ENCODE results near the gene AK3.

AK3 gene

DNA sequence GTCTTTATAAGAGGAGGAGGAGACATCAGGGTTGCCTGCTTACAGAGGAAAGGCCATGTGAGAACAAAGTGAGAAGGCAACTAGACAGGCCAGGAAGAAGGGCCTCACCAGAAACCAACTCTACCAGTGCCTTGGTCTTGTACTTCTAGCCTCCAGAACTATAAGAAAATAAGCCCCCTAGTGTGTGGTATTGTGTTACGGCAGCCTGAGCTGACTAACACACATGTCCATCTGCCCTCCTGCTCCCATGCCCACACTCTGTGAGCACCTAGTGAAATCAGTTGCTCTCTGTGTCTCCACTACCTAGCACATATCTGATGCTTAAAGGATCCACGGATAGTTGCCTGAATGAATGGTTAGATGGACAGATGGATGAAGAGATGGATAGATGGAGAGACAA lies 6.9 kb downstream of the AK3 start:
- Histone ChIP-seq H3K27me3 (ENCODE audit: control insufficient read depth in 1 of 2, insufficient read depth in 2 of 2, low read length in 2 of 2) (no peaks in the 10 kb centered on the region), H3K4me3 (ENCODE audit: low read depth in 1 of 2, low read length in 2 of 2) (no peak overlapping the region), H3K4me1 (ENCODE audit: control insufficient read depth in 1 of 2, insufficient read depth in 2 of 2, low read length in 2 of 2) (peaks cover 9 to 16% of the 10 kb centered on the region in 2 donors), H3K27ac (ENCODE audit: low read depth, low read length) (no peak overlapping the region), H3K9ac (ENCODE audit: low read depth in 1 of 2, low read length in 2 of 2) (no peak overlapping the region), H3K36me3 (ENCODE audit: control insufficient read depth in 1 of 2, insufficient read depth in 2 of 2, low read length in 2 of 2) (no peaks in the 10 kb centered on the region), H3K9me3 (ENCODE audit: control insufficient read depth in 1 of 2, low read length in 2 of 2) (no peaks in the 10 kb centered on the region)

DNA sequence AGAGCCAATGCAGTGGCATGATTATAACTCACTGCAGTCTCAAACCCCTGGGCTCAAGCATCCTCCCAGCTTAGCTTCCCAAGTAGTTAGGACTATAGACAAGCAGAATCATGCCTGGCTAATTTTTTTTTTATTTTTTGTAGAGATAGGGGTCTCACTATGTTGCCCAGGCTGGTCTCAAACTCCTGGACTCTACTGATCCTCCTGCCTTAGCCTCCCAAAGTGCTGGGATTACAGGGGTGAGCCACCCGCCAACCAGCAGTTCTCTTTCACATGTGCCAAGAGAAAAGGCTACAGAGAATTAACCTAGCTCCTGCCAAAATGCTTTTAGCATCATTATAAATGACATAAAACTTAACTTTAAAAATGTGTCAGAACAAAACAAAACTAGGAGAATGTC lies 8.1 kb downstream of the AK3 start:
- Histone ChIP-seq H3K9me3 (ENCODE audit: control insufficient read depth in 1 of 2, low read length in 2 of 2) (no peaks in the 10 kb centered on the region), H3K36me3 (ENCODE audit: control insufficient read depth in 1 of 2, insufficient read depth in 2 of 2, low read length in 2 of 2) (no peaks in the 10 kb centered on the region), H3K9ac (ENCODE audit: low read depth in 1 of 2, low read length in 2 of 2) (no peak overlapping the region), H3K4me3 (ENCODE audit: low read depth in 1 of 2, low read length in 2 of 2) (no peak overlapping the region), H3K27ac (ENCODE audit: low read depth, low read length) (no peak overlapping the region), H3K4me1 (ENCODE audit: control insufficient read depth in 1 of 2, insufficient read depth in 2 of 2, low read length in 2 of 2) (peaks cover 3 to 15% of the 10 kb centered on the region in 2 donors), H3K27me3 (ENCODE audit: control insufficient read depth in 1 of 2, insufficient read depth in 2 of 2, low read length in 2 of 2) (no peaks in the 10 kb centered on the region)

DNA sequence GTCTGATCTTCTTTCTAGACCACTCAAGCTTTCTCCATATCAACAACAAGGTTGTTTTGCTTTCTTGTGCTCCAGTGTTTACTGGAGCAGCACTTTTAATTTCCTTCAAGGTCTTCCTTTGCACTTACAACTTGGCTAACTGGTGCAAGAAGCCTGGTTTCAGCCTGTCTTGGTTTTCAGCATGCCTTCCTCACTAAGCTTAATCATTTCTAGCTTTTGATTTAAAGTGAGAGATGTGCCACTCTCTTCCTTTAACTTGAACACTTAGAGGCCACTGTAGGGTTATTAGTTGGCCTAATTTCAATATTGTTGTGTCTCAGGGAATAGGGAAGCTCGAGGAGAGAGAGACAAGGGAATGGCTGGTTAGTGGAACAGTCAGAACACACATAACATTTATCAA lies 13.4 kb downstream of the AK3 start:
- H3K4me1 ChIP-seq (ENCODE audit: control insufficient read depth in 1 of 2, insufficient read depth in 2 of 2, low read length in 2 of 2) = no peaks in the 10 kb centered on the region
- H3K4me3 ChIP-seq (ENCODE audit: low read depth in 1 of 2, low read length in 2 of 2) = no peak overlapping the region
- H3K9me3 ChIP-seq (ENCODE audit: control insufficient read depth in 1 of 2, low read length in 2 of 2) = no peaks in the 10 kb centered on the region
- H3K9ac ChIP-seq (ENCODE audit: low read depth in 1 of 2, low read length in 2 of 2) = no peak overlapping the region
- no peaks in the 10 kb centered on the region for H3K27me3 ChIP-seq (ENCODE audit: control insufficient read depth in 1 of 2, insufficient read depth in 2 of 2, low read length in 2 of 2)
- H3K27ac ChIP-seq (ENCODE audit: low read depth, low read length) = no peak overlapping the region
- peaks cover 1 to 7% of the 10 kb centered on the region in 2 donors for H3K36me3 ChIP-seq (ENCODE audit: control insufficient read depth in 1 of 2, insufficient read depth in 2 of 2, low read length in 2 of 2)

DNA sequence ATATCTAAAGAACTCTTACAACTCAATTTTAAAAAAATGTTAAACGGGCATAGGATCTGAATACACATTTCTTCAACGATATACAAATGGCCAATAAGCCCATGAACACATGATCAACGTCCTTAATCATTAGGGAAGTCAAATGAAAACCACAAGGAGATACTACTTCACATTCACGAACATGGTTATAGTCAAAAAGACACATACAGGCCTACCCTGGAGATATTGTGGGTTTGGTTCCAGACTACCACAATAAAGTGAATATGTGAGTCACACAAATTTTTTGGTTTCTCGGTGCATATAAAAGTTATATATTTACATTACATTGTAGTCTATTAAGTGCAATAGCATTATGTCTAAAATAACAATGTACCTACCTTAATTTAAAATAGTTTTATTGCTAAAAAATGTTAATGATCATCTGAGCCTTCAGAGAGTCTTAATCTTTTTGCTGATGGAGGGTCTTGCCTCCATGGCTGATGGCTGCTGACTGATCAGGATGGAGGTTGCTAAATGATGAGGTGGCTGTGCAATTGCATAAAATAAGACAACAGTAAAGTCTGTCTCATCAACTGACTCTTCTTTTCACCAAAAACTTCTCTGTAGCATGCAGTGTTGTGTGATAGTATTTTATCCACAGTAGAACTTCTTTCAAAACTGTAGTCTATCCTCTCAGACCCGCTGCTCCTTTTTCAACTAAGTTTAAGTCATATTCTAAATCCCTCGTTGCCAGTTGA lies 15.1 kb downstream of the AK3 start:
- Histone ChIP-seq H3K9ac (ENCODE audit: low read depth in 1 of 2, low read length in 2 of 2) (no peak overlapping the region), H3K4me3 (ENCODE audit: low read depth in 1 of 2, low read length in 2 of 2) (no peak overlapping the region), H3K9me3 (ENCODE audit: control insufficient read depth in 1 of 2, low read length in 2 of 2) (no peaks in the 10 kb centered on the region), H3K4me1 (ENCODE audit: control insufficient read depth in 1 of 2, insufficient read depth in 2 of 2, low read length in 2 of 2) (no peaks in the 10 kb centered on the region), H3K27me3 (ENCODE audit: control insufficient read depth in 1 of 2, insufficient read depth in 2 of 2, low read length in 2 of 2) (no peaks in the 10 kb centered on the region), H3K27ac (ENCODE audit: low read depth, low read length) (no peak overlapping the region), H3K36me3 (ENCODE audit: control insufficient read depth in 1 of 2, insufficient read depth in 2 of 2, low read length in 2 of 2) (peaks cover 10 to 20% of the 10 kb centered on the region in 2 donors)

DNA sequence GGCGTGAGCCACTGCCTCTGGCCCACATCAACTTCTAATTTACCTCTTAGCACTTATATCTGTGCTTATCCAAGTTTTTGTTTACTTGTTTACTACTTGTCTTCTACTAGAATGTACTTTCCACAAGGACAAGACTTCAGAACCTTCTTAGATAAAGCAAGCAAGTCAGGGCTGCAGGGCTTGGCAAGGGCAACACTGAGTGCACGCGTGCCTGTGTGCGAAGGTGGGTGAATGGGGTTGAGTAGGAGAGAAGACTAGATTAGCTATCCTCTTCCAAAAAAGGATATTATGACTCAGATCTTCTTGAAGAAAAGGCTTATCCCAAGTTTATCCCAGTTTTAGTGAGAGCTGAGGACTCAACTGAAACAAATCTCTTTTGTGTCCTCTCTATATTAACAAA lies 19.3 kb downstream of the AK3 start:
- Histone ChIP-seq H3K9me3 (ENCODE audit: control insufficient read depth in 1 of 2, low read length in 2 of 2) (no peaks in the 10 kb centered on the region), H3K27me3 (ENCODE audit: control insufficient read depth in 1 of 2, insufficient read depth in 2 of 2, low read length in 2 of 2) (no peaks in the 10 kb centered on the region), H3K27ac (ENCODE audit: low read depth, low read length) (no peak overlapping the region), H3K9ac (ENCODE audit: low read depth in 1 of 2, low read length in 2 of 2) (no peak overlapping the region), H3K36me3 (ENCODE audit: control insufficient read depth in 1 of 2, insufficient read depth in 2 of 2, low read length in 2 of 2) (peaks cover 30 to 53% of the 10 kb centered on the region in 2 donors), H3K4me1 (ENCODE audit: control insufficient read depth in 1 of 2, insufficient read depth in 2 of 2, low read length in 2 of 2) (no peaks in the 10 kb centered on the region), H3K4me3 (ENCODE audit: low read depth in 1 of 2, low read length in 2 of 2) (no peak overlapping the region)

DNA sequence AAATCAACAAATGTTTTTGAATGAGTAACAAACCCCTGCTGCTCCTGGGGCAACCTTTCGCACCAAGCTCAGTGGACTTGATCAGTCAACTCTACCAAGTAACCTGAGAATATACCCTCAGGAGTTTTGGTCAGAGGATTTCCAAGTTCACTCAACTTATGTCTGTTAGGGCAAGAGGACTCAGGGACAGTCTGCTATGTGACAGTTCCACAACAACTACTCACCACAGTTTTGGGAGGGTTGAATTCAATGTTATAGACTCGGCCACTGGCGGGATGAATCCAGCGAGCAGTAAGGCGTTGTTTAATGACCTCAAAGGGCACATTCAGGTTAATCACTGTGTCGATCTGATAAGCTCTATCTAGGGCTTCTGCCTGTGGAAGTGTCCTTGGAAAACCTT lies 22.1 kb downstream of the AK3 start:
- Histone ChIP-seq H3K4me1 (ENCODE audit: control insufficient read depth in 1 of 2, insufficient read depth in 2 of 2, low read length in 2 of 2) (no peaks in the 10 kb centered on the region), H3K9ac (ENCODE audit: low read depth in 1 of 2, low read length in 2 of 2) (no peak overlapping the region), H3K9me3 (ENCODE audit: control insufficient read depth in 1 of 2, low read length in 2 of 2) (no peaks in the 10 kb centered on the region), H3K27ac (ENCODE audit: low read depth, low read length) (no peak overlapping the region), H3K4me3 (ENCODE audit: low read depth in 1 of 2, low read length in 2 of 2) (no peak overlapping the region), H3K36me3 (ENCODE audit: control insufficient read depth in 1 of 2, insufficient read depth in 2 of 2, low read length in 2 of 2) (peaks cover 38 to 70% of the 10 kb centered on the region in 2 donors), H3K27me3 (ENCODE audit: control insufficient read depth in 1 of 2, insufficient read depth in 2 of 2, low read length in 2 of 2) (no peaks in the 10 kb centered on the region)

DNA sequence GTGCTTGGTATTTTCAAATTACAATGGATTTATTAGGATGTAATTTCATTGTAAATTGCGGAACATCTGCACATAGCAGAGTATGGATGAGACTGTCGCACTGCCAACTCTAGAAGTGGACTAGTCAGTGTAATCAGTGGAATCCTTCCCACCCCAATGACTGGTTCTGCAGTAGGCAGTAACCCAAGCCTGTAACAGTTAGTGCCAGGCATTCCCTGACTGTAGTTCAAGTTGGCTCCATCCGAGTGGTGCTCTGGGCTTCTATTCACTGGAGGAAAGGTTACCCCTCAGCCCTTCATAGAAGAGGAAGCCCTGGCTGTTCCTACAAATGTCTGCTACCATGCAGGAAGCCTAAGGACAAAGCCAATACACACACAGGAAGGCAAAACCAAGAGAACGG lies 23.2 kb downstream of the AK3 start:
- Histone ChIP-seq H3K4me3 (ENCODE audit: low read depth in 1 of 2, low read length in 2 of 2) (no peak overlapping the region), H3K9me3 (ENCODE audit: control insufficient read depth in 1 of 2, low read length in 2 of 2) (no peaks in the 10 kb centered on the region), H3K9ac (ENCODE audit: low read depth in 1 of 2, low read length in 2 of 2) (no peak overlapping the region), H3K27me3 (ENCODE audit: control insufficient read depth in 1 of 2, insufficient read depth in 2 of 2, low read length in 2 of 2) (no peaks in the 10 kb centered on the region), H3K27ac (ENCODE audit: low read depth, low read length) (no peak overlapping the region), H3K4me1 (ENCODE audit: control insufficient read depth in 1 of 2, insufficient read depth in 2 of 2, low read length in 2 of 2) (no peaks in the 10 kb centered on the region), H3K36me3 (ENCODE audit: control insufficient read depth in 1 of 2, insufficient read depth in 2 of 2, low read length in 2 of 2) (peaks cover 41 to 76% of the 10 kb centered on the region in 2 donors)

DNA sequence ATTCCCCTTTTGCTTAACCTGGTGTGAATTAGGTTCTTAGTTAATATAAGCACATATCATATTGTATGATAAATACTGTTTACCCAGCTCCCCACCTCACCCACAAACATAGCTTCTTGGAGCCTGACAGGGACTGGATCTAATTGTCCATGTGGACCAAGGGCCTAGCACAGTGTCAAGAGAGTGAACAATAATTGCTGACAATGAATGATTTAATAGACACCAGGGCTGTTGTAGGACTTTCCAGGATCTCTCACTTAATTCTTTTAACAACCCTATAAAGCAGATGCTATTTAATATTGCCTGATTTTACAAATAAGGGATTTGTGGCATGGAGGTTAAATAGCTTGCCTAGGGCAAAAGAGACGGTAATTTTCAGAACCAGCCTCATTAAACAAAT lies 24.8 kb downstream of the AK3 start:
- Histone ChIP-seq H3K36me3 (ENCODE audit: control insufficient read depth in 1 of 2, insufficient read depth in 2 of 2, low read length in 2 of 2) (peaks cover 34 to 81% of the 10 kb centered on the region in 2 donors), H3K27me3 (ENCODE audit: control insufficient read depth in 1 of 2, insufficient read depth in 2 of 2, low read length in 2 of 2) (no peaks in the 10 kb centered on the region), H3K9ac (ENCODE audit: low read depth in 1 of 2, low read length in 2 of 2) (no peak overlapping the region), H3K4me3 (ENCODE audit: low read depth in 1 of 2, low read length in 2 of 2) (no peak overlapping the region), H3K9me3 (ENCODE audit: control insufficient read depth in 1 of 2, low read length in 2 of 2) (no peaks in the 10 kb centered on the region), H3K4me1 (ENCODE audit: control insufficient read depth in 1 of 2, insufficient read depth in 2 of 2, low read length in 2 of 2) (no peaks in the 10 kb centered on the region), H3K27ac (ENCODE audit: low read depth, low read length) (no peak overlapping the region)

DNA sequence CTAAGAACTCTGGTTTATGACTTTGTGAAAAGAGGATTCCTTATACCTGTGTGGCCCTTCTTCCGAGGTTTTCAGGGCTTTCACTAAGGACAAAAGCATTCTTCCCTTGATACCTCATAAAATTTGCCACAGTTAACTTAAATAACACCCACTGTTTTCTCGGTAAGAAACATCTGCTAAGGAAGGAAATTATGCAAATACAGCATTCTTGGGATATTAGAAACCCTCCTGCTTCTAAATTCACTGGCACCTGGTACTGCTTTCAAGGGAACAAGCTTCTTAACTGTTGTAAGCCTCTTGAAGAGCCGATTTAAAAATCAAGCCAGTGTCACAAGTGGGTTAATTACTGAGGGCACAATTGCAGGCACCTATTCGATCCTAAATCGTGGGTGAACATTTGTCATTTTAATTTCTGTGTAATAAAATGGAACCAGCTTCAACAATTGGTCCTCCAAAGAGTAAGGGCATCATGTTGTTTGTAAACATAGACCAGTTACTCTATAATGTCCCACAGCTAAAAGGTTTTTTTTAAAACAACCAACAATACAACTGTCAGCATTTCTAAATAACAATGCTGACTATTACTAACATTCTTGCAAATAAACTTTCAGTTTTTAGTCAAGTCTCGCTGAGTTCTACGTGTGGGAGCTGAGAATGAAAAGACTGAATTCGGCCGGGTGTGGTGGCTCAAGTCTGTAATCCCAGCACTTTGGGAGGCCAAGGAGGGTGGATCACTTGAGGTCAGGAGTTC lies 26.6 kb downstream of the AK3 start:
- Histone ChIP-seq H3K36me3 (ENCODE audit: control insufficient read depth in 1 of 2, insufficient read depth in 2 of 2, low read length in 2 of 2) (peaks cover 29 to 82% of the 10 kb centered on the region in 2 donors), H3K4me1 (ENCODE audit: control insufficient read depth in 1 of 2, insufficient read depth in 2 of 2, low read length in 2 of 2) (no peaks in the 10 kb centered on the region)

DNA sequence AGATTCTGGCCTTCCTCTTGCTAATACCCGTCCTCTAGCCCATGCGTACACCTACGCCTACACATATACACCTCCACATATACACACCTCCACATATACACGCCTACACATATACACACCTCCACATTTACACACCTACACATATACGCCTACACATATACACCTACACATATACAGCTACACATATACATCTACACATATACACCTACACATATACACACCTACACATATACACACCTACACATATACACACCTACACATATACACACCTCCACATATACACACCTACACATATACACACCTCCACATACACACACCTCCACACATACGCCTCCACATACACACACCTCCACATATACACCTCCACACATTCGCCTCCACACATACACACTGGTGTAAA lies 27.2 kb downstream of the AK3 start:
- Histone ChIP-seq H3K27ac (ENCODE audit: low read depth, low read length) (no peak overlapping the region), H3K9me3 (ENCODE audit: control insufficient read depth in 1 of 2, low read length in 2 of 2) (no peaks in the 10 kb centered on the region), H3K4me3 (ENCODE audit: low read depth in 1 of 2, low read length in 2 of 2) (no peak overlapping the region), H3K9ac (ENCODE audit: low read depth in 1 of 2, low read length in 2 of 2) (no peak overlapping the region), H3K4me1 (ENCODE audit: control insufficient read depth in 1 of 2, insufficient read depth in 2 of 2, low read length in 2 of 2) (no peaks in the 10 kb centered on the region), H3K27me3 (ENCODE audit: control insufficient read depth in 1 of 2, insufficient read depth in 2 of 2, low read length in 2 of 2) (no peaks in the 10 kb centered on the region), H3K36me3 (ENCODE audit: control insufficient read depth in 1 of 2, insufficient read depth in 2 of 2, low read length in 2 of 2) (peaks cover 29 to 80% of the 10 kb centered on the region in 2 donors)

More for the DNA sequence above, 26.6 kb downstream of the AK3 start:
- Histone ChIP-seq H3K27me3 (ENCODE audit: control insufficient read depth in 1 of 2, insufficient read depth in 2 of 2, low read length in 2 of 2) (no peaks in the 10 kb centered on the region), H3K9me3 (ENCODE audit: control insufficient read depth in 1 of 2, low read length in 2 of 2) (no peaks in the 10 kb centered on the region), H3K27ac (ENCODE audit: low read depth, low read length) (no peak overlapping the region), H3K9ac (ENCODE audit: low read depth in 1 of 2, low read length in 2 of 2) (no peak overlapping the region), H3K4me3 (ENCODE audit: low read depth in 1 of 2, low read length in 2 of 2) (no peak overlapping the region)
